Measurements from ENCODE around the gene RNF224. TPM values are rescaled to one million over a fixed set of nuclear protein-coding genes. Genes with fewer than 3 reads are reported as not detected.
A peak's percentile ranks its signal among the peaks of the same experiment; 100 is the strongest.

The RNF224 gene
- total and polyA plus RNA-seq, 5 donors from 2014 or later, result not detected

GRCh38 chr9:137183980-137184595 is 43.2 kb upstream of the RNF224 start:
- H3K27ac Mint-ChIP-seq, result no peak overlapping the region
- peaks cover 0 to 37% (median 13%) of the 10 kb centered on the region in 4 donors for H3K4me1 Mint-ChIP-seq
- Histone ChIP-seq H3K4me1 (ENCODE audit: control insufficient read depth, insufficient read depth, low read length, poor library complexity, severe bottlenecking) (peaks cover 27% of the 10 kb centered on the region), H3K27me3 (ENCODE audit: control insufficient read depth, insufficient read depth, low read length) (no peaks in the 10 kb centered on the region), H3K27ac (ENCODE audit: insufficient read depth, low read length, poor library complexity, severe bottlenecking) (no peak overlapping the region), H3K4me3 (ENCODE audit: low read depth, low read length) (no peak overlapping the region), H3K36me3 (ENCODE audit: control insufficient read depth, insufficient read depth, low read length) (peaks cover 48% of the 10 kb centered on the region), H3K9me3 (ENCODE audit: control insufficient read depth in 2 of 2, low read length in 2 of 2) (no peaks in the 10 kb centered on the region)
- DNase-seq (no peak), ATAC-seq (ENCODE audit: low read depth in 2 of 2) (no peak)
- peak overlapping the region in 2 of 4 donors; percentile 48 to 60 for H3K4me3 Mint-ChIP-seq
- H3K27me3 Mint-ChIP-seq, result no peaks in the 10 kb centered on the region
- peaks cover 11% of the 10 kb centered on the region for H3K36me3 Mint-ChIP-seq
- peaks cover 0 to 2% (median 0%) of the 10 kb centered on the region in 7 donors for H3K9me3 Mint-ChIP-seq

DNA sequence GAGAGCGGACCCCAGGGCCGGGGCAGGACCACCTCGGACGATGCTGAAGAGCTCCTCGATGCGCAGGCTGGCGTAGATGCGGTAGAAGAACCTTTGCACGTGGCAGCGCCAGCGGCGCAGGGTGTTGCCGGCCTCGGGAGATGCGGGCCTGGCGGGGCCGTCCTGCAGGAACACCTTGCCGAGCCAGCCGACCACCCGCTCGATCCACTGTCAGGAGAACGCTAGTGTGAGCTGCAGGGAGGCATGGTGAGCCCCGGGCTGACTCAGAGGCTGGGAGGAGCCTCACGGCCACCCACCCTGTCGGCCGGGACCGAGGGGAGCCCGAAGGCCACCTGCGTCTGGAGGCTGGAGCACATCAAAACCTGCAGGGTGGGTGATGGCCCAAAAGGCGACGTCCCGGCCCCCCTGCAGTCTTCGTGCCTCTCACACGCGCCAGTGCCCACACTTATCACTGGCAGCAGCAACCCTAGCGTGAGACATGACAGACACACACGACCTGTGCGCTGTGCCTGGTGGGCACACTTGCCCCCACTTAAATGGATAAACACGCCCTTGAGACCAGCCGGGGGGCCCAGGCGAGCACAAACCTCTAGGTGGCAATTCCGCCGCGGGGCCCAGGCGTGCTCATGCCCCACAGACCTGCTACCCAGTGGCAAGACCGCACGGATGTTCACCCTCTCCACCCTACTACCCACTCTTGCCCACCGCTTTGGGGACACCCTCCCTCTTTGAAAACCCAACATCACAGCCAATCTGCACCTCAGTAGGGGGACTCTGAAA is 42.2 kb upstream of the RNF224 start:
- Histone ChIP-seq H3K27ac (ENCODE audit: insufficient read depth, low read length, poor library complexity, severe bottlenecking) (no peak overlapping the region), H3K36me3 (ENCODE audit: control insufficient read depth, insufficient read depth, low read length) (peaks cover 42% of the 10 kb centered on the region), H3K4me3 (ENCODE audit: low read depth, low read length) (no peak overlapping the region), H3K27me3 (ENCODE audit: control insufficient read depth, insufficient read depth, low read length) (no peaks in the 10 kb centered on the region), H3K9me3 (ENCODE audit: control insufficient read depth in 2 of 2, low read length in 2 of 2) (no peaks in the 10 kb centered on the region), H3K4me1 (ENCODE audit: control insufficient read depth, insufficient read depth, low read length, poor library complexity, severe bottlenecking) (peaks cover 36% of the 10 kb centered on the region)
- peaks cover 0 to 43% (median 13%) of the 10 kb centered on the region in 4 donors for H3K4me1 Mint-ChIP-seq
- peaks cover 8% of the 10 kb centered on the region for H3K36me3 Mint-ChIP-seq
- H3K27ac Mint-ChIP-seq, result no peak overlapping the region
- ATAC-seq (ENCODE audit: low read depth in 2 of 2), result no peak
- peaks cover 0 to 2% (median 0%) of the 10 kb centered on the region in 7 donors for H3K9me3 Mint-ChIP-seq
- H3K27me3 Mint-ChIP-seq, result no peaks in the 10 kb centered on the region
- no peak for DNase-seq
- peak overlapping the region in 1 of 4 donors; percentile 31 for H3K4me3 Mint-ChIP-seq

- DNase-seq (no peak), ATAC-seq (ENCODE audit: low read depth in 2 of 2) (no peak)
- H3K4me3 Mint-ChIP-seq, result peak overlapping the region in 3 of 4 donors; percentile 93 to 97 (median 95)
- Histone ChIP-seq H3K4me1 (ENCODE audit: control insufficient read depth, insufficient read depth, low read length, poor library complexity, severe bottlenecking) (peaks cover 39% of the 10 kb centered on the region), H3K36me3 (ENCODE audit: control insufficient read depth, insufficient read depth, low read length) (peaks cover 39% of the 10 kb centered on the region), H3K27me3 (ENCODE audit: control insufficient read depth, insufficient read depth, low read length) (no peaks in the 10 kb centered on the region), H3K9me3 (ENCODE audit: control insufficient read depth in 2 of 2, low read length in 2 of 2) (no peaks in the 10 kb centered on the region), H3K4me3 (ENCODE audit: low read depth, low read length) (no peak overlapping the region), H3K27ac (ENCODE audit: insufficient read depth, low read length, poor library complexity, severe bottlenecking) (no peak overlapping the region)
- no peak overlapping the region for H3K27ac Mint-ChIP-seq
- H3K36me3 Mint-ChIP-seq, result peaks cover 8% of the 10 kb centered on the region
- no peaks in the 10 kb centered on the region for H3K27me3 Mint-ChIP-seq
- H3K9me3 Mint-ChIP-seq, result peaks cover 0 to 2% (median 0%) of the 10 kb centered on the region in 7 donors
- peaks cover 0 to 47% (median 13%) of the 10 kb centered on the region in 4 donors for H3K4me1 Mint-ChIP-seq
Observed at GRCh38 chr9:137185921-137186320, 41.4 kb upstream of the RNF224 start.

DNA sequence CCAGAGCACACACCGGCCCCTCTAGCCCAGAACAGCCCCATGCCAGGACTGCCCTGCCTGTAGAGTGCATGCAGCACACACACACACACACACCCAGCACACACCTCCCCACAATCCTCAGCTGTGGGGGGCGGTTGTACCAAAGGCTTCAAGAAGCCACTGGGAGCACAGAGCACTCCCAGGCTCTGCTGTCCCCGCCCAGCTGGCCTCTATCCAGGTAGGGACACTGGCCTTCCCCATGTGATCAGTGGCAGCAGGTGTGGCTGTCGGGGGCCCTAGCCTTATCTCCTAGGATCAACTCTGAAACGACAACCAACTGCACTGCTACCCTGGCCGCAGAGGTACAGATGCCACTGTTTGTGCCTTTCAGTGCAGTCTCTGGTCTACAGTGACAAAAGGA is 40.9 kb upstream of the RNF224 start:
- no peaks in the 10 kb centered on the region for H3K27me3 ChIP-seq (ENCODE audit: control insufficient read depth, insufficient read depth, low read length)
- peaks cover 0 to 2% (median 0%) of the 10 kb centered on the region in 7 donors for H3K9me3 Mint-ChIP-seq
- ATAC-seq (ENCODE audit: low read depth in 2 of 2), result no peak
- H3K4me1 Mint-ChIP-seq, result peaks cover 0 to 49% (median 13%) of the 10 kb centered on the region in 4 donors
- peaks cover 8% of the 10 kb centered on the region for H3K36me3 Mint-ChIP-seq
- no peaks in the 10 kb centered on the region for H3K9me3 ChIP-seq (ENCODE audit: control insufficient read depth in 2 of 2, low read length in 2 of 2)
- peak overlapping the region in 2 of 3 donors; percentile 89 to 94 for H3K27ac Mint-ChIP-seq
- peak overlapping the region; percentile 71 for H3K4me3 ChIP-seq (ENCODE audit: low read depth, low read length)
- DNase-seq, result no peak
- H3K36me3 ChIP-seq (ENCODE audit: control insufficient read depth, insufficient read depth, low read length), result peaks cover 35% of the 10 kb centered on the region
- H3K4me3 Mint-ChIP-seq, result peak overlapping the region in 3 of 4 donors; percentile 93 to 97 (median 95)
- no peaks in the 10 kb centered on the region for H3K27me3 Mint-ChIP-seq
- H3K4me1 ChIP-seq (ENCODE audit: control insufficient read depth, insufficient read depth, low read length, poor library complexity, severe bottlenecking), result peaks cover 39% of the 10 kb centered on the region
- H3K27ac ChIP-seq (ENCODE audit: insufficient read depth, low read length, poor library complexity, severe bottlenecking), result no peak overlapping the region

GRCh38 chr9:137187386-137187785 is 39.9 kb upstream of the RNF224 start:
- Histone ChIP-seq H3K4me1 (ENCODE audit: control insufficient read depth, insufficient read depth, low read length, poor library complexity, severe bottlenecking) (peaks cover 39% of the 10 kb centered on the region), H3K27me3 (ENCODE audit: control insufficient read depth, insufficient read depth, low read length) (no peaks in the 10 kb centered on the region), H3K9me3 (ENCODE audit: control insufficient read depth in 2 of 2, low read length in 2 of 2) (no peaks in the 10 kb centered on the region), H3K4me3 (ENCODE audit: low read depth, low read length) (peak overlapping the region; percentile 71), H3K36me3 (ENCODE audit: control insufficient read depth, insufficient read depth, low read length) (peaks cover 30% of the 10 kb centered on the region), H3K27ac (ENCODE audit: insufficient read depth, low read length, poor library complexity, severe bottlenecking) (peak overlapping the region; percentile 98)
- peaks cover 0 to 49% (median 13%) of the 10 kb centered on the region in 4 donors for H3K4me1 Mint-ChIP-seq
- no peaks in the 10 kb centered on the region for H3K27me3 Mint-ChIP-seq
- DNase-seq, result no peak
- H3K27ac Mint-ChIP-seq, result peak overlapping the region; percentile 92 to 96 (median 94)
- peaks cover 4% of the 10 kb centered on the region for H3K36me3 Mint-ChIP-seq
- peaks cover 0 to 2% (median 0%) of the 10 kb centered on the region in 7 donors for H3K9me3 Mint-ChIP-seq
- ATAC-seq (ENCODE audit: low read depth in 2 of 2), result no peak
- H3K4me3 Mint-ChIP-seq, result peak overlapping the region; percentile 92 to 97 (median 94)

DNA sequence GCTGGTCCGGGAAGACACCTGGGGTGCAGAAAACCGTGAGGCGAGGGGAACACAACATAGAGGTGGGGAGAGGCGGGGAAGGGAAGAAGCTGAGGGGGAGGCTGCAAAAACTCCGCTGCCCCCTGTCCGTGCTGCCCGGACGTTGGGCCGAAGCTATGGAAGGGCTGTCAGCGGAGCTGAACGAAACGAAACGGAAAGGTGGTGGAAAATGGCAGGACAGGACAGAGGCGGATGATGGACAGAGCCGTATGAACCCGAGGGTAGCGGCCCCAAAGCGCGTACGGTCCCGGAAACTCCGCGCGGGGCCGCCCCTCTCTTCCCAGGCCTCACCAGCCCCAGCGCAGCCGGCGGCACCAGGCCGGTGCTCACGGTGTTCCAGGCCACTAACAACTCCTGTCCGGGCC is 39.2 kb upstream of the RNF224 start:
- Mint-ChIP-seq H3K27me3 (no peaks in the 10 kb centered on the region), H3K9me3 (peaks cover 0 to 2% (median 0%) of the 10 kb centered on the region in 7 donors), H3K27ac (peak overlapping the region; percentile 92 to 96 (median 94)), H3K4me1 (peaks cover 0 to 51% (median 13%) of the 10 kb centered on the region in 4 donors), H3K36me3 (peaks cover 4% of the 10 kb centered on the region), H3K4me3 (peak overlapping the region; percentile 92 to 97 (median 94))
- peaks cover 39% of the 10 kb centered on the region for H3K4me1 ChIP-seq (ENCODE audit: control insufficient read depth, insufficient read depth, low read length, poor library complexity, severe bottlenecking)
- H3K9me3 ChIP-seq (ENCODE audit: control insufficient read depth in 2 of 2, low read length in 2 of 2), result no peaks in the 10 kb centered on the region
- H3K4me3 ChIP-seq (ENCODE audit: low read depth, low read length), result peak overlapping the region; percentile 71
- peaks cover 23% of the 10 kb centered on the region for H3K36me3 ChIP-seq (ENCODE audit: control insufficient read depth, insufficient read depth, low read length)
- H3K27ac ChIP-seq (ENCODE audit: insufficient read depth, low read length, poor library complexity, severe bottlenecking), result peak overlapping the region; percentile 98
- ATAC-seq (ENCODE audit: low read depth in 2 of 2), result peak in 1 of 2 donors; percentile 3
- H3K27me3 ChIP-seq (ENCODE audit: control insufficient read depth, insufficient read depth, low read length), result no peaks in the 10 kb centered on the region
- DNase-seq, result no peak

DNA sequence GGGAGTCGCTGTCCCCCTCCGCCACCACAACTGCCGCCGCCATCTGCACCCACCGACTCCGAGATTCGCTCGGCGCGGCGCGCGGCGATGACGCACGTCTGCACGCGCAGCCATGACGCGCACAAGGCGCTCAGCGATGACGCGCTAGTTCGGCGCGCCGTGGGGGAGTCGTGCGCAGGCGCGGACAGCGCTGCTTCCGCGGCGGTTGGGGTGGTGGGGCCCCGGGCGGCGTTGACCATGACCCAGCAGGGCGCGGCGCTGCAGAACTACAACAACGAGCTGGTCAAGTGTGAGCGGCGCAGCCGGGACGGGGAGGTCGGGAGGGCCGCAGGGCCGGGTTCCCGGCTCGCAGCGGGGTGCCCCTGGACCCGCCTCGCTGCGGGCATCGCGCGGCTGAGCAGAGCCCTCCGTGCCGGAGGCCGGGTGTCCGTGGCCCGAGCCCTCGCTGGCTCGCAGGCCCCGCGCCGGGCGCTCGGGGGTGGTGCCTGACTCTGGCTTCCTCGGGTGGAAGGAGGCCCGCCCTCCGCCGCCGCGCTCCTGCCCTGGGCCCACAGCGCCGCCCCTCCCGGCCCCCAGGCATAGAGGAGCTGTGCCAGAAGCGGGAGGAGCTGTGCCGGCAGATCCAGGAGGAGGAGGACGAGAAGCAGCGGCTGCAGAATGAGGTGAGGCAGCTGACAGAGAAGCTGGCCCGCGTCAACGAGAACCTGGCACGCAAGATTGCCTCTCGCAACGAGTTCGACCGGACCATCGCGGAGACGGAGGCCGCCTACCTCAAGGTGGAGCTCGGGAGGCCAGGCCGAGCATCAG is 38.6 kb upstream of the RNF224 start, which contains the start of the genes ANAPC2 and SSNA1:
TSS of gene ANAPC2 (minus strand) at position 71 of the 807 bp plus-strand sequence. CDS start at position 43, 28 bp downstream.
TSS of gene SSNA1 (plus strand) at position 187 of the 807 bp plus-strand sequence. CDS start at position 238, 51 bp downstream.
- Histone ChIP-seq H3K4me3 (ENCODE audit: low read depth, low read length) (peak within 1 kb of the TSS; percentile 71), H3K4me1 (ENCODE audit: control insufficient read depth, insufficient read depth, low read length, poor library complexity, severe bottlenecking) (peaks cover 39% of the 10 kb centered on the region), H3K36me3 (ENCODE audit: control insufficient read depth, insufficient read depth, low read length) (peaks cover 17% of the 10 kb centered on the region), H3K9me3 (ENCODE audit: control insufficient read depth in 2 of 2, low read length in 2 of 2) (no peaks in the 10 kb centered on the region), H3K27ac (ENCODE audit: insufficient read depth, low read length, poor library complexity, severe bottlenecking) (peak within 1 kb of the TSS; percentile 98), H3K27me3 (ENCODE audit: control insufficient read depth, insufficient read depth, low read length) (no peaks in the 10 kb centered on the region)
- Mint-ChIP-seq H3K4me3 (peak within 1 kb of the TSS; percentile 92 to 97 (median 94)), H3K4me1 (peaks cover 0 to 51% (median 13%) of the 10 kb centered on the region in 4 donors), H3K27me3 (no peaks in the 10 kb centered on the region), H3K9me3 (peaks cover 0 to 2% (median 0%) of the 10 kb centered on the region in 7 donors), H3K27ac (peak within 1 kb of the TSS; percentile 94 to 97 (median 94)), H3K36me3 (peaks cover 4% of the 10 kb centered on the region)
- peak; percentile 88 to 94 (median 93) for DNase-seq
- peak; percentile 68 to 76 for ATAC-seq (ENCODE audit: low read depth in 2 of 2)

Measured in CD4-positive, CD25-positive, alpha-beta regulatory T cell (primary cell).